Heart right ventricle (tissue), 16 donors: Measurements from ENCODE around the gene PLEKHS1. TPM values are rescaled to one million over a fixed set of nuclear protein-coding genes. Genes with fewer than 3 reads are reported as not detected.
"Not testable (repeated sequence)": the region's sequence is repeated elsewhere in the genome, so short reads cannot be mapped to it uniquely, and the experiment has no call there.

Experiments
- ATAC-seq, 8 donors: fragments of 200-7000 bp; cut with Tn5 transposase; one replicate each; pipeline ENCODE4 v1.9.1; 2020; ENCODE audit warnings: mild to moderate bottlenecking in 8 of 8, moderate library complexity in 8 of 8, moderate number of reproducible peaks in 1 of 8
- DNase-seq, 2 donors: peaks; one replicate each; pipeline ENCODE4 v3.0.0-alpha.2; 2020
- H3K27ac ChIP-seq, 10 donors: fragments of 200-600 bp; sonication (generic) in 2 of 10; one replicate each; pipeline versions ENCODE4 v1.5.0 to v1.8.0; 2020 to 2022; ENCODE audit warnings: mild to moderate bottlenecking in 3 of 10
- H3K27me3 ChIP-seq, 7 donors: fragments of 200-600 bp; one replicate each; pipeline ENCODE4 v1.8.0; 2021 to 2022; ENCODE audit warnings: mild to moderate bottlenecking in 2 of 7
- H3K36me3 ChIP-seq, 9 donors: fragments of 200-600 bp; sonication (generic) in 1 of 9; one replicate each; pipeline versions ENCODE4 v1.5.0 to v1.8.0; 2020 to 2022; ENCODE audit warnings: mild to moderate bottlenecking in 2 of 9
- H3K4me1 ChIP-seq, 9 donors: fragments of 200-600 bp; sonication (generic) in 1 of 9; one replicate each; pipeline versions ENCODE4 v1.5.0 to v1.8.0; 2020 to 2022; ENCODE audit warnings: mild to moderate bottlenecking in 4 of 9
- H3K4me3 ChIP-seq, 10 donors: fragments of 200-600 bp; sonication (generic) in 2 of 10; one replicate each; pipeline versions ENCODE4 v1.5.0 to v1.8.0; 2020 to 2022; ENCODE audit warnings: mild to moderate bottlenecking in 7 of 10, moderate library complexity in 2 of 10
- H3K9me3 ChIP-seq, 11 donors: fragments of 200-600 bp in 10 of 11; sonication (generic) in 2 of 11; one replicate each; pipeline versions ENCODE4 v1.5.0 to v1.8.0; 2013 to 2022; ENCODE audit warnings: mild to moderate bottlenecking in 2 of 11, control low read depth in 1 of 11, moderate library complexity in 1 of 11
- CTCF ChIP-seq, 9 donors: fragments of 200-600 bp; sonication (generic) in 2 of 9; IDR thresholded peaks; one replicate each; pipeline versions ENCODE4 v1.5.0 to v1.8.0; 2021 to 2022; ENCODE audit warnings: antibody characterized with exemption in 9 of 9, mild to moderate bottlenecking in 5 of 9, moderate library complexity in 1 of 9
- WGBS, 2 donors: extraction: QIAGEN DNeasy Blood & Tissue Kit; methylation state at CpG; one replicate each; pipeline ENCODE4 v1.1.7; 2013; ENCODE audit warnings: inconsistent platforms in 1 of 2; 5-methylcytosine and 5-hydroxymethylcytosine counted together
- intact Hi-C, 10 donors: fragments of 100-400 bp; cut with DNase I; formaldehyde crosslinking; loops; one replicate each; pipeline versions ENCODE4 v1.11.1 to v1.14.2; 2022
- polyA plus RNA-seq, 2 donors: library from polyadenylated mRNA; stranded (reverse); fragments of 200-250 nt; gene quantifications; one replicate each; pipeline ENCODE4 v1.2.3, GENCODE V29; 2013
- total RNA-seq, 10 donors: library from RNA; stranded (reverse); fragmentation: NEBNext Ultra II Directional in 3 of 10; extraction: Animal tissue kit (Norgen Biotek cat#: 25700) in 3 of 10; gene quantifications; one replicate each; pipeline versions ENCODE4 v1.2.1 to v1.2.4, GENCODE V29; 2021 to 2023
- donor health status: Arrhythmogenic right ventricular cardiomyopathy.
- donor health status: ischemic (EF 13 %, LVEDD 7.1; RV severe dilation, severe dysfunction).
- donor health status: healthy with polysubstance abuse.
- donor health status: DM: no; HTN: yes; CAD: no.
- donor health status: DM: no; HTN: no; CAD: no.
- donor health status: ischemic (EF 25% LVEDD 6.9; RV normal size, moderate dysfunction).
- donor health status: ischemic (EF 25% LVEDD 5.7; RV mildly dilated, moderate dysfunction).
- donor health status: healthy.
- donor health status: DM: yes; HTN: yes; CAD: no.
- donor health status: Ischemic cardiomyopathy.
- donor health status: ischemic (EF 35%, LVEDD 5.7; RV mildly dilated, moderate dysfunction).
- donor health status: nonischemic (EF 11% LVEDD 7.7; RV severe dilation, severe dysfunction).
- donor health status: DM: yes; HTN: yes; CAD: no.
- donor health status: PGD.
- donor health status: ischemic (EF 29% LVEDD 5.4; RV normal size, mild dysfunction).
- donor health status: nonischemic (EF 23%, LVEDD 6.1; RV moderate dilation, normal function).

Gene PLEKHS1
- total and polyA plus RNA-seq, 12 donors = 0.01 TPM; not detected in 11

- 49 to 62% methylated on average over 4 of the region's 4 CpGs for WGBS, 2 donors
- no peak for TF ChIP-seq CTCF (IDR thresholded peaks at IDR 0.05)
Observed at GRCh38 chr10:113802997-113803396, 51.5 kb downstream of the PLEKHS1 start.

GRCh38 chr10:113806503-113806902 is 55.0 kb downstream of the PLEKHS1 start:
- intact Hi-C loops = loop anchor here in 1 of 10 donors (10.0 kb wide), 1 partner anchor 102 kb away; no protein-coding TSS in a partner anchor
- H3K27ac ChIP-seq = no peak overlapping the region
- H3K4me3 ChIP-seq = no peak overlapping the region
- H3K27me3 ChIP-seq = peaks cover 0 to 12% (median 0%) of the 10 kb centered on the region in 7 donors
- H3K4me1 ChIP-seq = no peaks in the 10 kb centered on the region
- no peak for TF ChIP-seq CTCF (IDR thresholded peaks at IDR 0.05)
- WGBS, 2 donors = 93 to 94% methylated on average over 4 of the region's 4 CpGs
- H3K9me3 ChIP-seq = no peaks in the 10 kb centered on the region
- ATAC-seq (no peak), DNase-seq (no peak)
- H3K36me3 ChIP-seq = no peaks in the 10 kb centered on the region

More at GRCh38 chr10:113802997-113803396, 51.5 kb downstream of the PLEKHS1 start:
- no peak overlapping the region for H3K27ac ChIP-seq
- intact Hi-C loops = loop anchor here in 3 of 10 donors (5.0 to 10.0 kb wide), 3 partner anchors 98 to 299 kb away; no protein-coding TSS in a partner anchor
- H3K27me3 ChIP-seq = peaks cover 0 to 10% (median 0%) of the 10 kb centered on the region in 7 donors
- ATAC-seq (no peak), DNase-seq (no peak)
- H3K36me3 ChIP-seq = no peaks in the 10 kb centered on the region
- no peak overlapping the region for H3K4me3 ChIP-seq
- no peaks in the 10 kb centered on the region for H3K9me3 ChIP-seq
- H3K4me1 ChIP-seq = no peaks in the 10 kb centered on the region

- intact Hi-C loops = loop anchor here in 1 of 10 donors (10.0 kb wide), 1 partner anchor 103 kb away; no protein-coding TSS in a partner anchor
- Histone ChIP-seq H3K9me3 (no peaks in the 10 kb centered on the region), H3K4me1 (no peaks in the 10 kb centered on the region), H3K36me3 (no peaks in the 10 kb centered on the region), H3K4me3 (no peak overlapping the region), H3K27me3 (peaks cover 0 to 12% (median 0%) of the 10 kb centered on the region in 7 donors), H3K27ac (no peak overlapping the region)
- no peak for TF ChIP-seq CTCF (IDR thresholded peaks at IDR 0.05)
- DNase-seq = no peak
- ATAC-seq = no peak
- WGBS, 2 donors = 81 to 83% methylated on average over 3 of the region's 3 CpGs
Observed at GRCh38 chr10:113808168-113808567, 56.7 kb downstream of the PLEKHS1 start.

GRCh38 chr10:113814700-113815099 is 63.2 kb downstream of the PLEKHS1 start:
- peaks cover 0 to 12% (median 0%) of the 10 kb centered on the region in 9 donors for H3K4me1 ChIP-seq
- H3K27ac ChIP-seq, H3K4me3 ChIP-seq, H3K9me3 ChIP-seq, H3K27me3 ChIP-seq, ATAC-seq, DNase-seq, intact Hi-C loops, H3K36me3 ChIP-seq: not testable (repeated sequence)
- WGBS, 2 donors = 90 to 97% methylated on average over 1 of the region's 1 CpG

GRCh38 chr10:113819989-113820388 is 68.5 kb downstream of the PLEKHS1 start:
- ATAC-seq (no peak), DNase-seq (no peak)
- H3K27me3 ChIP-seq = no peaks in the 10 kb centered on the region
- no peaks in the 10 kb centered on the region for H3K9me3 ChIP-seq
- H3K36me3 ChIP-seq = no peaks in the 10 kb centered on the region
- intact Hi-C loops = no loop called here
- WGBS, 2 donors = 70 to 74% methylated on average over 4 of the region's 4 CpGs
- H3K4me3 ChIP-seq = no peak overlapping the region
- peaks cover 0 to 12% (median 0%) of the 10 kb centered on the region in 9 donors for H3K4me1 ChIP-seq
- no peak overlapping the region for H3K27ac ChIP-seq
- TF ChIP-seq CTCF (IDR thresholded peaks at IDR 0.05) = no peak
